Esophagus muscularis mucosa (tissue), 4 donors: ENCODE results near the gene RBFA. TPM values are rescaled to one million over a fixed set of nuclear protein-coding genes. Genes with fewer than 3 reads are reported as not detected.
"Not testable (repeated sequence)": the region's sequence is repeated elsewhere in the genome, so short reads cannot be mapped to it uniquely, and the experiment has no call there.

Experiments used
- DNase-seq: peaks from one replicate; pipeline ENCODE4 v3.0.0-alpha.2; 2017; ENCODE audit errors: extremely low spot score
- H3K27ac ChIP-seq, 4 donors: fragments of 200-600 bp; sonication (generic); replicated peaks in 1 of 4; 1 replicate in 3 of 4; 2 replicates in 1 of 4; pipeline ENCODE4 v1.5.1; 2016 to 2019; ENCODE audit warnings: mild to moderate bottlenecking in 1 of 4
- H3K27me3 ChIP-seq, 4 donors: fragments of 200-600 bp; sonication (generic); one replicate each; pipeline versions ENCODE4 v1.5.1 to v1.6.0; 2016 to 2019
- H3K36me3 ChIP-seq, 4 donors: fragments of 200-600 bp; sonication (generic); one replicate each; pipeline ENCODE4 v1.5.1; 2016 to 2019
- H3K4me1 ChIP-seq, 4 donors: fragments of 200-600 bp; sonication (generic); one replicate each; pipeline ENCODE4 v1.5.1; 2016 to 2019
- H3K4me3 ChIP-seq, 4 donors: fragments of 200-600 bp; sonication (generic); 1 replicate in 2 of 4; 2 replicates in 2 of 4; pipeline ENCODE4 v1.5.1; 2016 to 2019; ENCODE audit warnings: mild to moderate bottlenecking in 4 of 4, moderate library complexity in 1 of 4
- H3K9me3 ChIP-seq, 4 donors: fragments of 200-600 bp; sonication (generic); 1 replicate in 3 of 4; 2 replicates in 1 of 4; pipeline ENCODE4 v1.5.1; 2016 to 2019
- EP300 ChIP-seq: sonication (generic); formaldehyde crosslinking; IDR thresholded peaks from one replicate; pipeline ENCODE4 v1.6.1; 2017; ENCODE audit warnings: antibody characterized with exemption
- POLR2A ChIP-seq: fragments of 450-650 bp; IDR thresholded peaks from one replicate; pipeline ENCODE4 v1.6.1; 2017; ENCODE audit warnings: antibody characterized with exemption, moderate library complexity, mild to moderate bottlenecking, low read depth
- POLR2AphosphoS5 ChIP-seq, 2 donors: sonication (generic); formaldehyde crosslinking; IDR thresholded peaks; one replicate each; pipeline ENCODE4 v1.6.1; 2017; ENCODE audit warnings: antibody characterized with exemption in 2 of 2
- WGBS: methylation state at CpG from one replicate; pipeline ENCODE4 v1.1.5; 2018; 5-methylcytosine and 5-hydroxymethylcytosine counted together
- intact Hi-C: fragments of 100-400 bp; cut with DNase I; formaldehyde crosslinking; loops from one replicate; pipeline ENCODE4 v1.15.1; 2023
- total RNA-seq, 4 donors: library from RNA; depleted of rRNA; stranded (reverse); fragments of >200 nt; gene quantifications; one replicate each; pipeline versions ENCODE4 v1.1.0 to v1.2.1, GENCODE V29; 2016
- TF ChIP-seq, protein P1 (sequence below), 3 experiments: fragments of 200-600 bp in 2 of 3; fragments of 450-650 bp in 1 of 3; sonication (generic) in 2 of 3; IDR thresholded peaks; one replicate each; pipeline ENCODE4 v1.5.1; 2017 to 2019; ENCODE audit warnings: antibody characterized with exemption in 3 of 3, mild to moderate bottlenecking in 2 of 3, moderate library complexity in 1 of 3

The RBFA gene
- total RNA-seq, 4 donors from 2014 or later = 22.0 to 32.0 (median 25.6) TPM

DNA sequence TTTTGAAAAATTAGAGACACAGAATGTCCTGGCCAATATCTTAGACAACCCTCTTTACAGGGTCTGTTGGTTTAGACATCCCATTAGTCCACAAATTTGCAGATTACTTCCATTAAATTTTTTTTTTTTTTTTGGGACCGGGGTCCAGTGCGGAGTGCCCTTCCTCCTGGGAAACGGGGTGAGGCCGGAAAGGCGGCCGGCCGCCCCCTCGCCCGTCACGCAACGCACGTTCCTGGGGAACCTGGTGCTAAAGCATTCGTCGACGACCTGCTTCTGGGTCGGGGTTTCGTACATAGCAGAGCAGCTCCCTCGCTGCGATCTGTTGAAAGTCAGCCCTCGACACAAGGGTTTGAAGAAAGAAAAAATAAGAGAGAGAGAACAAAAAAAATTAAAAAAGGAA, 21.5 kb upstream of the RBFA start:
- H3K4me1 ChIP-seq = peaks cover 11 to 17% (median 14%) of the 10 kb centered on the region in 4 donors
- no peak overlapping the region for H3K27ac ChIP-seq
- no peak for DNase-seq
- H3K9me3 ChIP-seq = peaks cover 0 to 36% (median 5%) of the 10 kb centered on the region in 4 donors
- 94% methylated on average over 20 of the region's 20 CpGs for WGBS
- TF ChIP-seq POLR2AphosphoS5 (IDR thresholded peaks at IDR 0.05) (no peak), POLR2A (no peak), EP300 (no peak)
- TF ChIP-seq, protein P1, sequence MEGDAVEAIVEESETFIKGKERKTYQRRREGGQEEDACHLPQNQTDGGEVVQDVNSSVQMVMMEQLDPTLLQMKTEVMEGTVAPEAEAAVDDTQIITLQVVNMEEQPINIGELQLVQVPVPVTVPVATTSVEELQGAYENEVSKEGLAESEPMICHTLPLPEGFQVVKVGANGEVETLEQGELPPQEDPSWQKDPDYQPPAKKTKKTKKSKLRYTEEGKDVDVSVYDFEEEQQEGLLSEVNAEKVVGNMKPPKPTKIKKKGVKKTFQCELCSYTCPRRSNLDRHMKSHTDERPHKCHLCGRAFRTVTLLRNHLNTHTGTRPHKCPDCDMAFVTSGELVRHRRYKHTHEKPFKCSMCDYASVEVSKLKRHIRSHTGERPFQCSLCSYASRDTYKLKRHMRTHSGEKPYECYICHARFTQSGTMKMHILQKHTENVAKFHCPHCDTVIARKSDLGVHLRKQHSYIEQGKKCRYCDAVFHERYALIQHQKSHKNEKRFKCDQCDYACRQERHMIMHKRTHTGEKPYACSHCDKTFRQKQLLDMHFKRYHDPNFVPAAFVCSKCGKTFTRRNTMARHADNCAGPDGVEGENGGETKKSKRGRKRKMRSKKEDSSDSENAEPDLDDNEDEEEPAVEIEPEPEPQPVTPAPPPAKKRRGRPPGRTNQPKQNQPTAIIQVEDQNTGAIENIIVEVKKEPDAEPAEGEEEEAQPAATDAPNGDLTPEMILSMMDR (IDR thresholded peaks at IDR 0.05) = no peak
- no peak overlapping the region for H3K4me3 ChIP-seq
- no peaks in the 10 kb centered on the region for H3K36me3 ChIP-seq
- H3K27me3 ChIP-seq = no peaks in the 10 kb centered on the region
- intact Hi-C loops = no loop called here

DNA sequence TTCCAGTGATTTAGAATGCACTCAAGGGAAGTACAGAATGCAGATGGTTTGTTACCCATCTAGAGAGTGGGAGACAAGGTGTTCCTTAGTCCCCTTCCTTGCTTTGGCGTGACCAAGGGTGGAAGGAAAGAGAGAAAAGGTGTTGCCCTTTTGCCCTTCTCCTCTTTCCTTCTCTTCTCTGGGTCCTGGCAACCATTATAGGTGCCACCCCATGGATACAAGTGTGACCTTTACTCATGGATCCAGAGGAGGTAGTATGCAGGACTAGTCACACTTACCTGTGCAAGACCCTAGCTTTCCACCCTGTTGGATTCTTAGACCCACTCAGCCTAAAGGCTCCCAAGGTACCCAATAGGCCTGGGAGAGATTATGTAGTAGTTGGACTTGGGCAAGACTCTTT, 11.6 kb upstream of the RBFA start:
- Histone ChIP-seq H3K4me3 (no peak overlapping the region), H3K36me3 (peaks cover 0 to 10% (median 3%) of the 10 kb centered on the region in 4 donors), H3K27ac (no peak overlapping the region), H3K27me3 (no peaks in the 10 kb centered on the region), H3K4me1 (no peaks in the 10 kb centered on the region), H3K9me3 (peaks cover 31 to 86% (median 84%) of the 10 kb centered on the region in 4 donors)
- TF ChIP-seq EP300 (no peak), POLR2A (no peak), POLR2AphosphoS5 (IDR thresholded peaks at IDR 0.05) (no peak)
- TF ChIP-seq, protein P1 (IDR thresholded peaks at IDR 0.05) = no peak
- no peak for DNase-seq
- 20% methylated on average over 1 of the region's 1 CpG for WGBS
- intact Hi-C loops = no loop called here

DNA sequence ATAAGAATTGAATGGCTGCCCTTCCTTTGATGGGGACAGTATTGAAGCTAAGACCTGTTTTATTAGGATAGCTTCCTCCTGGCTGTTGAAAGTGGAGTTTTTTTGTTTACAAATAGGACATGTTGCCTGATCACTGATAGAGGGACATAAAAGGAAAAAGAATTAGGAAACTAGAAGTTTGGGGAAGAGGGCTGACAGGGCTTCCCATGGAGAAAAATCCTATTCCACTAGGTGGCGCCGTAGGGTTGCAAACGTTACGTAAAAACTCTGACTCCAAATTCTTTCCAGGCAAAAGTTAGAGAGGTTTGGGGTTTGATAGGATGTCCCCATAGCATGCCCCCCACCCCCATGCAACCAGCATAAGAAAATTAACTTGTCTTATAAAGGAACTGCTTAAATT, 11.1 kb upstream of the RBFA start:
- no peaks in the 10 kb centered on the region for H3K4me1 ChIP-seq
- intact Hi-C loops = no loop called here
- DNase-seq = no peak
- TF ChIP-seq POLR2AphosphoS5 (IDR thresholded peaks at IDR 0.05) = no peak
- no peak for TF ChIP-seq EP300
- TF ChIP-seq, protein P1 (IDR thresholded peaks at IDR 0.05) = no peak
- no peak for TF ChIP-seq POLR2A
- no peaks in the 10 kb centered on the region for H3K27me3 ChIP-seq
- WGBS = 58% methylated on average over 4 of the region's 4 CpGs
- peaks cover 31 to 86% (median 84%) of the 10 kb centered on the region in 4 donors for H3K9me3 ChIP-seq
- no peak overlapping the region for H3K27ac ChIP-seq
- H3K36me3 ChIP-seq = peaks cover 0 to 10% (median 3%) of the 10 kb centered on the region in 4 donors
- H3K4me3 ChIP-seq = no peak overlapping the region

DNA sequence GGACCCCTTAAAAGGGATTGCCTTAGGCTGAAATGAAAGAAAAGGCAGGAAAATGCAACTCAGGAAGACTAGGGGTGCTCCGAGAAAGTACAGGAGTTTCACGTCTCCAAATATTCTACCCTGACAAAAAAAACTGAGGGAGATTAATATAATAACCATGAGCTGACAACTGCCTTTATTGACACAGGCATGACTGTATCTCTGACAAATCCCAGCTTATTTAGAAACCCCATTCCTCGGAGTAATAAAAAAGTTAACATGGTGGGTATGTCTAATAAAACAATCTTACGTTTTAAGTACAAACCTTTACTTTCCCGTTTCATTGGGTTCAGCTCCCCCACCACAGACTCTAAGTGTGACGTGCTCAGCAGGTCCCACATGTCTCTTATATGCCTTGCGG, 7.9 kb upstream of the RBFA start:
- Histone ChIP-seq H3K27me3 (no peaks in the 10 kb centered on the region), H3K27ac (no peak overlapping the region), H3K4me3 (no peak overlapping the region), H3K9me3 (peaks cover 31 to 58% (median 55%) of the 10 kb centered on the region in 4 donors), H3K4me1 (no peaks in the 10 kb centered on the region), H3K36me3 (peaks cover 0 to 10% (median 3%) of the 10 kb centered on the region in 4 donors)
- no peak for DNase-seq
- intact Hi-C loops = no loop called here
- WGBS = 91% methylated on average over 7 of the region's 7 CpGs
- no peak for TF ChIP-seq POLR2A
- no peak for TF ChIP-seq POLR2AphosphoS5 (IDR thresholded peaks at IDR 0.05)
- TF ChIP-seq, protein P1 (IDR thresholded peaks at IDR 0.05) = no peak
- TF ChIP-seq EP300 = no peak

DNA sequence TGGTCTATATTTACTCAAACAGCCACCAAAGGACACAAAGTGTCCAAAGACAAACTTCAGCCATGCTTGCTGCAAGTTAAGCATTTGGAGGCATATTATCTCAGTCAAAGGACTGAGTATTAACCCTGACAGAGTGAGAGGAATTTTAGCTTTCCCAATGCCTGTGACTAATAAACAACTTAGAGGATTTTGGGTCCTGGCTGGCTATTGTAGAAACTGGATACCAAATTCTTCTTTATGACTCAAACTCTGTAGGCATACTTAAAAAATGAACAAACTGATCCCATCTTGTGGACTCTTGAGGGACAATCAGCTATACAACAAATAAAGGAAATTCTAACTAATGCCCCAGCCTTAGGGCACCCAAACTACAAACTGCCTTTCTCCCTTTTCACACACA, 6.5 kb upstream of the RBFA start:
- H3K27me3 ChIP-seq, DNase-seq, H3K4me3 ChIP-seq, H3K36me3 ChIP-seq, intact Hi-C loops, H3K4me1 ChIP-seq, H3K27ac ChIP-seq: not testable (repeated sequence)
- H3K9me3 ChIP-seq = peaks cover 21 to 45% (median 42%) of the 10 kb centered on the region in 4 donors
